HG03521 (cell line): ENCODE measurements around the gene WASF3.

ENCODE experiments used
- ATAC-seq: cut with Tn5 transposase; IDR thresholded peaks from one replicate; pipeline ENCODE4 v1.9.1; 2021; ENCODE audit warnings: mild to moderate bottlenecking, moderate library complexity; ENCODE audit not compliant: unreplicated experiment

WASF3 gene, protein sequence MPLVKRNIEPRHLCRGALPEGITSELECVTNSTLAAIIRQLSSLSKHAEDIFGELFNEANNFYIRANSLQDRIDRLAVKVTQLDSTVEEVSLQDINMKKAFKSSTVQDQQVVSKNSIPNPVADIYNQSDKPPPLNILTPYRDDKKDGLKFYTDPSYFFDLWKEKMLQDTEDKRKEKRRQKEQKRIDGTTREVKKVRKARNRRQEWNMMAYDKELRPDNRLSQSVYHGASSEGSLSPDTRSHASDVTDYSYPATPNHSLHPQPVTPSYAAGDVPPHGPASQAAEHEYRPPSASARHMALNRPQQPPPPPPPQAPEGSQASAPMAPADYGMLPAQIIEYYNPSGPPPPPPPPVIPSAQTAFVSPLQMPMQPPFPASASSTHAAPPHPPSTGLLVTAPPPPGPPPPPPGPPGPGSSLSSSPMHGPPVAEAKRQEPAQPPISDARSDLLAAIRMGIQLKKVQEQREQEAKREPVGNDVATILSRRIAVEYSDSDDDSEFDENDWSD

DNA sequence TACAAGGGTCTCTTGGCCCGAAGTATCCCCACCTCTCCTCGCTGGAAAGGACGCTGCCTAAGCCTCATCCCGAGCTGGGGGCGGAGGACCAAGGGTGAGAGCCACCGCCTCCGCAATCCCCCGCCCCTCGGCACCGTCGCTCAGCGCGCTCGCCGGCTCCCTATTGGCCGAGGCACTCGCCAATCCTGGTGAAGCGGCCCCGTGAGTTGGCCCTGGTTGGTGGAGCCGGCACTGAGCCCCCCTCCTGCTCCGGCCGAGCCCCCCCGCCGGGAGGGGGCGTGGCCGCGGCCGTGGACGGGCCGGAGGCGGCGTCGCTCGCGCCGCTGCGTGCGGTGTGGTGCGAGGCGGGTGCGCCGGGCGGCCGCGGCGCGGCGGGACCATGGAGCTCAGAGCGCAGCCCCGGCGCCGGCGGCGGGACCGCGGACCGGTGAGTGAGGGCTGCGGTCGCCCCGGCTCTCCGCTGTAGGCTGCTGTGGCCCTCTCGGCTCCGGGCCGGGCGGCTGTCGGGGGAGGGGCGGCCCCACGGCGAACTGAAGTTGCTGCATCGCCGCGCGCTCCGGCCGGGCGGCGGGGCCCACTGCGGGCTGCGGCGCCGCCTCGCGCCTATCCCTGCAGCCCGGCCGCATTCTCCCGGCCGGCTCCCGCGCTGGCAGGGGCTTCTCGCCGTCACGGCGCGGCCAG is at the start of gene WASF3:
Gene WASF3, plus strand, starts transcription at position 291 of the 681 bp plus-strand sequence. CDS start 84,588 bp downstream, outside the sequence.
- ATAC-seq: peak; percentile 96

DNA sequence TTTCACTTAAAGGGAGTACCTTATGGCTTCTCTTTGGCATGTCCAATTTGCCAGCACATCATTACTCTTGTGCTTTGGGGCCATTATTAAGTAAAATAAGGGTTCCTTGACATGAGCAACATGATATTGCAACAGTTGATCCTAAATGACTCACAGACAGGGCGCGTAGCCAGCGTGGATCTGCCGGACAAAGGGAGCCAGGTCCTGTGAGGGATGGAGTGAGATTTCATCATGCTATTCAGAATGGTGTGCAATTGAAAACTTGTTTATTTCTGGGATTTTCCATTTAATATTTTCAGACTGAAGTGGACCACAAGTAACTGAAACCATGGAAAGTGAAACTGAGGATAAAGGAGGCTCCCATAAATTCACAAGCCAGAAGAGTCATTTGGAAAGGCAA is 48.6 kb upstream of the WASF3 start:
- no peak for ATAC-seq

DNA sequence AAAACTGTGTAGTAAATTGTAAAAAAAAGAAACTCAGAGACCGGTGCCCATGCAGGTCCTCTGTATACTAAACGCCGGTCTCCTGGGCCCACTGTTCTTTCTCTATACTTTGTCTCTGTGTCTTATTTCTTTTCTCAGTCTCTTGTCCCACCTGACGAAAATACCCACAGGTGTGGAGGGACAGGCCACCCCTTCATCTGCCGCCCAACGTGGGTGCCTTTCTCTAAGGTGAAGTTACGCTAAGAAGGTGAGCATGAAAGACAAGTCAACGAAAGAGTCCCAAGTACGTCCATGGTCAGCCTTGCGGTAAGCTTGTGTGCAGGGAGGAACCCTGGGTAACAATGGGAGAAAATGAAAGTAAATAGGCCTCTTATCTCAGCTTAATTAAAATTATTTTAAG is 48.0 kb upstream of the WASF3 start:
- no peak for ATAC-seq

DNA sequence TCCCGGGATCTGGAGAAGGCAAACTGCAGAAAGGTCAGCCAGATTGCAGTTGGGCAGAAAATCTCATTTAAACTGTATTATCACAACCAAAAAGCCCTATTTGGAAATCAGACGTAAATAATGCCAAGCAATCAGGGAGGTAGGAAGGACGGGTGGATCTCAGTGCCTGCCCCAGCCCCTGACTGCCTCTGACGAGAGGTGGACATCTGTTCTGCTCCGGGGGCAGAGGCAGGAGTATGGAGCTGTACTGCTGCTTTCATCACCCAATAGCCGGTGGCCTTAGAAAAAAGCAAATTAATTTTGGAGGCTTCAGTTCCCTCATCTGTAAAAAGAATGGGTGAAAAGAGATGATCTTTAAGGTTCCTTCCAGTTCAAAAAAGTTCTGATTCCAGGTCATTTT is 43.6 kb upstream of the WASF3 start:
- no peak for ATAC-seq

DNA sequence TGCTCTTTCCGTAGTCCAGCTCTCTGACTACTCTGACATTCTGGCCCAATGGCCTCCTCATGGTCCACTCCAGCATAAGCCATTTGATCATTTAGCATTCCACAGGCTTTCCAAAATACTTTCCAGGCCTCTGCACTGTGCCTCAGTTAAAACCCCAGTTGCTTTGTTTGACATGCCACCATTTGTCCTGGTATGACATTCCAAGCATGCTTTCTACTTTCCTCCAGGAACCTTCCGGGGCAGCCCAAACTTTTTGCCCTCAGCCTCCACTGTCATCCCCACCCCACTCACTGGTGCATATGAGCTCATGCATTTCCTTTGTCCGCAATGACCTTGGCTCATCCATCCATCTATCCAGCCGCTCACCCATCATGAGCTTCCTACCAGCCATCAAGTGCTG is 41.8 kb upstream of the WASF3 start:
- no peak for ATAC-seq

DNA sequence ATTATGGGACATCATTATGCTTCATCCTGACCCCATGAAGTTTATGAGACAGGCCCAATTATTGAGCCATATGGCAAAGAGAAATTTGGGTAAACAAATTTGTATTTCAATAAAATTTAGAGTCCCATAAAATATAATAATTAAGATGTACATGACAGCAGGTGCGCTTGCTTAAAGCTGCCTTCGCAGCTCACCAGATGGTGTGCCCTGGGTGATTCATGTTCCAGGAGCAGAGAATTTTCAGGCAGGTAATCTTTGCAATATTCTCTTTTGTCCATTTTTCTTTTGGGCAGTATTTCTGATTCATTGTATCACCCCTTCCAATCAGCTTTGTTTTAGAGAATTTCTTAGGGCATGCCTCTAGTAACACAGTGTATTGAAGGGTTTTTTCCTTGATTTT is 39.5 kb upstream of the WASF3 start:
- ATAC-seq: no peak

DNA sequence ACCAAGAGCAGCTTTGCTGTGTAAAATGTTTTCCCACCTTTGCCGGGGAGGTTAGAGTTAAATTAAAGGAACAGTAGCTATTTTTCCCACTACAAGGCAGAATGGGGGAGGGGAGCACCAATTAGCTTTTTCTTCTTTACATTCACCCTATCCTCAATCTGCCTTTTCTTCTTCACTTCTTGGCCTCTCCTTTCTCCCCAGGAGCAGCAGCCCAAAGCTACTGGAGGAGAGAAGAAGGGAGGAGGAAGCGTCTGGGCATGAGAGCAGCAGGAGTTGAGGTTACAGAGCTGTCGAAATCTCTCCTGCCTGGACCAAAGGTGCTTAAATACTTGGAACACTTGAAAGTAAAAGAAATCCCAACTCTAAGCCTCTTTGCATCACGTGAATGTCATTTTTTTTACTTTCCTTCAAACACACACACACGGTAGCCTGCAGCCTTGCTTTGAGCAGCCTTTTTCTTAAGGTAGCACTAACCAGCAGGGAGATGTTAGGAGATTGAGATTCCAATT is 39.0 kb upstream of the WASF3 start:
- no peak for ATAC-seq

DNA sequence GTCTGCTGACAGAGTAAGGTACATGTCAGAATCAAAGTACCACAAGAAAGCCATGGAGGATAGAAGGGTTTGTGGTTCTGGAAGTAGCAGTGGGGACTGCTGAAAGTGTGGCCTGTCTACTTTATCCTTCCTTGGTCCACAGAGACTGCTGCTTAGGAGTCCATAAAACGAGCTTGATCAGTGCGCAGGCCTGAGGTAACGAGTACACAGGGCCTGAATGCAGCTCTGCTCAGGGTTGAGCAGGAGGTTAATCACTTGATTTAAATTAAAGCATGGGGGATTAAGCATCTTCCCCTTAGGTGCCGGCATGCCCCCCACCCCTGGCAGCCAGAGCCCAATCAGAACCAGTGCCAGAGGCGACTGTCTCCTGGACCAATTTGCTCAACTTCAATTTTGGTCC is 34.9 kb upstream of the WASF3 start:
- ATAC-seq: no peak

DNA sequence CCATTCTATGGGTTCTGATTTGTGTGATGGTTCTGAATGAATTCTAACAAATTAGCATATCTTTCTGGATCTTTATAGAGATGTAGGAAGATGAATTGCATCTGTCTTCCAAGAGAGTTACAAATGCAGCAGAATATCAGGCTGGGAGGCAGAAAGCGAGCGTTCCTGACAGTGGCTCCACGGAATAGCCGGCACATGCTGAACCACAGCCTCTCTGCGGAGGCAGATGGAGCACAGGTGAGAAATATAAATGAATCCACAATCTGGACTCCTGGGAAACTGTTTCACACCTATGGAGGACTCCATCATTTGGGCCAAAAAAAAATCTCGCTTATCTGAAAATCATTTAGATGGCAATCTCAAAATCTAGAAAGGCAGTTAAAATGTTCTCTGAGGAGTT is 34.5 kb upstream of the WASF3 start:
- ATAC-seq: no peak

DNA sequence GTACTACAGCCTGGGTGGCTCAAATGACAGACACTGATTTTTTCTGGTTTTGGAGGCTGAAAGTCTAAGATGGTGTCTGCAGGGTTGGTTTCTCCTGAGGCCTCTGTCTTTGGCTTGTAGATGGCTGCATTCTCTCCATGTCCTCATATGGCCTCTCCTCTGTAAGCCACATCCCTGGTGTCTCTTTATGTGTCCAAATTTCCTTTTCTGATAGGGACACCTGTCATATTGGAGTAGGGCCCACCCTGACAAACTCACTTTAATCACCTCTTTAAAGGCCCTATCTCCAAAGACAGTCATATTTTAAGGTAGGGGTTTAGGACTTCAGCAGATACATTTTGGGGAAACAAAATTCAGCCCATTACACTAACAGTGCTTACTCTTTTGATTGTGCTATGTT is 32.0 kb upstream of the WASF3 start:
- ATAC-seq: no peak

DNA sequence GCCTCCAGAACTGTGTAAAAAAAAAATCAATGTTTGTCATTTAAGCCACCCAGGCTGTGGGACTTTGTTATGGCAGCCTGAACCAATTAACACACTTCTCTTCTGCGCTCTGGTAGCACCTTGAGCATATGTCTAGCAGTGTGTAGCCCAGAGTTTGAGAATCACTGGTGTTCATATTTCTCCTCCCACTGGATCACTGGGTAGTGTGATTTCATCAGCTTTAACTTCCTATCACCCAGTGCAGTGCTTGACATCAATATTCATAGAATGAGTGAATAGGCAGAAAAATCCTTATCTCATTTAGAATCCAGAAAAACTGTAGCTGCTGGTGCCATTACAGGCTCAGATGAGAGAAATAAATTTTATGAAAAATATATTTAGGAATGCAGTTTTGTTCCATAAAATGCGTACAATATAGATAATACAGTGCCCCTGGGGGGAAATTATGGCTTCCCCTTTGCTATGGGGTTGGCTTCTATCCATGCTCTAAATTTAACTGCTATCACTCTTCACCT is 30.7 kb upstream of the WASF3 start:
- ATAC-seq: no peak

DNA sequence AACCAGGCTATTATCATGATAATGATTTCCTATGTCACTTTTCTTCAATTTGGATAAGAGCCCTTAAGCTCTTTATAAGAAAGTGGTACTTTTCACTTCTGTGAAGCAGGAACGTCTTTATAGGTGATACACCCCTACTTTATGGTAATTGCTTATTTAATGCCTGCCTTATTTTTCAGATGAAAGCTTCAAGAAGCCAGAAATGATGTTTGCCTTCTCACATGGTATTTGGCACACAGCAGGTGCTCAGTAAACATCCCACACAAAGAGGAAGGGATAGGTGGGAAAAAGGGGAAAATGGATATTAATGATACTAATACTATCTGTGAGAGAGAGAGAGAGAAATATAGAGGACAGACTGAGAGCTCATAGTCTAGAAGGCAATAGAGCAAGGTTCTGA is 29.0 kb upstream of the WASF3 start:
- no peak for ATAC-seq

DNA sequence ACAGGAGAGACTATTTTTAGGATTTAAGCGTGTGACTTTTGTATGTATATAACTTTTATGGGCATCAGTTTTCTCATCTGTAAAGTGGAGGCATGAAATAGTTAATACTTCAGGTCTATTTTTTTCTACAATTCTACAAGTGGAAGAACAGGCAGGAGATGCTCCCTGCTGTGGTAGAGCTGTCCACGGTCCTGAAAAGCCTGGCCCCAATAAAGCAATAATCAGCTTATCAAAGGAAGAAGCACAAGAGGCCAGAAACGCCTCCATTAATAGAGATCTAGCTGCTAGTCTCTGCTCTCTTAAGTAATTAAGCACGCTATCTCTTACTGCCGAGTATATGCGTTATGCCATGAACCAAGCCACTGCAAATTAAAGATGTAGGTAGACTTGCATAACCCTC is 28.0 kb upstream of the WASF3 start:
- no peak for ATAC-seq

DNA sequence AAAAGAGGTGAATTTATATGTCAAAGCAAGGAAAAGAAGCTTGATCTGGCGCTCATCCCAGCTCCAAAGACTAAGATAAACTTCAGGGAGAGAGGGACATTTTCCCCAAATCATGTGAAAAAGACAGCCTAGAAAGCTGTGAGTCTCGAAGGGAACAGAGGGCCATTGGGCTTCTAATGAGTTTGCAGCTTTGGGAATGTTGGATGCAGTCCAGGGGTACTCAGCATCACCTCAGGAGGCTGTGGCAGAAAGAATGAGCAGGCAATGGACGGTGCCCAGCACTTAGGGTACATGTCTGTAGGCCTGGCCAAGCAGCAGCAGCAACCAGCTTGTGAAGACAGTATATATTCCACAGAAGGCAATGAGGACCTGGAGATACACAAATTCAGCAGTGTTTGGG is 25.7 kb upstream of the WASF3 start:
- no peak for ATAC-seq

DNA sequence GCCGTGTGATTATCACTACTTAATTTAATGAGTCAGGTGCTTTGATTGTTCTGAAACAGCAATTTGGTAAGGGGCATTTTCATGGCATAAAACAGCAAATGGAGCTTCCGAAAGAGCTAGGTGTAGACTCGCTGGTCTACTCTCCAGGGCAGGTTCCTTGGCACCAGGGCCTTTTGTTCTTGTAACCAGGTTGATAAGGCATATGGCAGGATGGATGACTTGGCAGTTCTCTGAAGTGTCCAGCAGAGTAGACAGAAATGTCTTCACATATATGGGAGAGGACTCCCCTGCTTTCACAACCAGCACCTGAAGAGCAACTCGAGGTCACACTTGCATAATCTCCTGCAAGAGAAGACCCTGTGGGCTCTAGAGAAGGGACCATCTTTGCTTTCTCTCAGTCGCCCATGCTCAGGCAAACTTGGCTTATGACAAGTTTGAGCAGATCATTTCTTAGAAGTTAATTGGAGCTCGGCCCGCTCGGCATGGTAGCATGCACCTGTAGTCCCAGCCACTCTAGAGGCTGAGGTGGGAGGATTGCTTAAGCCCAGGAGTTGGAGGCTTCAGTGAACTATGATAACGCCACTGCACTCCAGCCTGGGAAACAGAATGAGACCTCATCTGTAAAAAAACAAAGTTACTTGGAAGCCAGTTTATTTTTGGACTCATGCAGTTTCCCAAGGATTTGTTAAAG is 23.3 kb upstream of the WASF3 start:
- ATAC-seq: no peak

DNA sequence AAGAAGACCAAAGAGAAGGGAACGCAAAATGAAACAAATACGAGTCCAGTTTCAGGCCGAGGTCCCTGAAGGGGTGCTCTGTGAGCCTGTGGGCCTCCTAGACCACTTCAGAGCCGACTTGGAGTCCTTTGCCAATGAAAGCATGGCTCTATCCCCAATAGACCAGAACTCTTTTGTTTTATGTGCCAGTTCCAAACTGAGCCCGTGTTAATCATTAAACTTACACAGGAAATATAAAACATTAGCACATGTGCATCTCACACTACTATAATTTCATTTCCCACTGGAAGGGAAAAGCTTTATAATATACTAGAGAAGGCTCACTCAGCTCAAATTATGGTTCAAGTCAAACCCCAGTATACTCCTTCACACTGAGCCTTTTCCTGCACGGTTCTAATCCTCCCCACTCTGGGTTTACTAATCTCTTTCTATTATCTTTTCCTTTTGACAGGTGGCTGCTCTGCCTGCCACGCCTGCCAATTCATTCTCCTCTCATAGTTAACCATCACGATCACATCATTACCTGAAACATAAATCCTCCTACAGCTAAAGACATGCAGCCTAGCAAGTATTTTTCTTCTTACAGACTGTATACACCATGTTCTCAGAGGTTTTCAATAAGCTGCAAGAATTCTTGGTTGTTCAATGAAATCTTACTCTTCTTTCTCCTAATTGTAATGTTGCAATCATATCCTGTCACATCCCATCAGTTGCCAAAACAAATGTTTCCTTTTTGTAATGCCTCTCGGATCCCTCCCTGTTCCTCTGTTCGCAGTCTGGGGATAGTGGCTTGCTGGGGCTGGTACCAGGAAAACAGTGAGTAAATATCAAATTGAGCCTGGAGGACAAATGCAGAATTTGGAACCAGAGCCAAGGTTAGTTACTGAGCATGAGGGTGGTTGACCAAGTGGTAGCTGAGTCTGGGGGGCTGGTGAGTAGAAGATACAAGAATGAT is 18.8 kb upstream of the WASF3 start:
- ATAC-seq: no peak

DNA sequence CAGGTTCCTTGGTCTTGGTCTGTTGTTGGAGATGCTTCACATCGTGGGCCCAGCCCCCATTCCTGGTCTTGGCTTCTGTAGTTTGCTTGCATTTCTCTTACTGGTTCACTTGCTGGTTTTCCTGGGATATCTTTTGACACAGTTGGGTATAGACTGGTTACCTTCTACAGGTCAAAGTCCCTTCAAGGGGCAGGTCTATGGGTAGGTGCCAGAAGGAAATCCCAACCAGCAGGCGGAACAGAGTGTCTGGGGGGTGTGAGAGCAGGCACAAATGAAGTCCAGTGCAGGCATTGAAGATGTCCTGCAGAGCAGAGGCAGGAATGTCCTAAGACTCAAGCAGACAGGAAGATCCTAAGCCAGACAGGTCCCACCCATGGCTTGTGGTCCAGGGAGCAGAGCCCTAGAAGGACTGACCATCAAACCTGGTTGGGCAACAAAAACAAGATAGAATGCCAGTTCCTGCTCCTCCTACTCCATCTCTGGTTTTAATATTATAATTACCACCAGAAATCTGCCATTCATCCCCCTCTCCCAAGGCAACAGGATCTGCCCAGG is 17.7 kb upstream of the WASF3 start:
- ATAC-seq: no peak

DNA sequence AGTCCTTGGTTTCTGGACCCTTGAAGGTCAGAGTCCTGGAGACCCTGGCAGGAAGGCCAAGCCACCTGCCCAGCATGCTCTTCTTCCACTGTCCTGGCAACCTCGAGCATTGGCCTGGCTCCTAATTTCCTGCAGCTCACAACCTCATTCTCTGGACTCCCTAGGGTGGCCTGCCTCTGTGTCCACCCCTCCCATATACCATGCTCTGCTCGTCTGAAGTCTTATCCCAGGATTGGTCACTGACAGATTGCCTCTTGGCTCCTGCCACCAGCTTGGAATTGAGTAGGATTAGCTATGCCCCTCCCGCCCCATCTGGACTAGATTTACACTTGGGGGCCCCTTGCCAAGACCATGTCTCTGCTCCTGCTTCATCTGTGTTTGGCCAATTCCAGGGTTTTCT is 17.1 kb upstream of the WASF3 start:
- no peak for ATAC-seq

DNA sequence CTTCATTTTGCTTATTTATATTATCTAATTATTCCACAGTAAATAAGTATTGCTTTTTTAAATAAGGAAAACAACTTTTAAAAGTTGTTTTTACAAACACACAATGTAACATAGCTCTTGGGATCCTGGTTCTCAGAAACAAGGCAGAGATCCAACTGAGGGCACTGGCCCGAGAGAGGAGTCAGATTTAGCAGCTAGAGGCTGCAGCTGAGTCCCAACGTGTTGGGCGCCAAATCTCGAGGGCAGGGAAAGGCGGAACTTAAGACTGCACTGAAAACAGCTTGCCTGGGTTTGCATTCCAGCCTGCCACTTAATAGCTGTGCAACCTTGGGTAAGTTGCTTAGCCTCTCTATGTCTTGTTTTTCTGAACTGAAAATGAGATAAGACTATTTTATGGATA is 16.4 kb upstream of the WASF3 start:
- no peak for ATAC-seq
